Measurements from ENCODE around the gene POGZ.
"Not testable (repeated sequence)": the region's sequence is repeated elsewhere in the genome, so short reads cannot be mapped to it uniquely, and the experiment has no call there.

Gene POGZ

GRCh38 chr1:151416231-151416630, 43.1 kb downstream of the POGZ start:
- no peak for TF ChIP-seq ZNF274 (IDR thresholded peaks at IDR 0.05; ENCODE audit: low read depth, low read length)

GRCh38 chr1:151411884-151412283, 47.4 kb downstream of the POGZ start:
- no peak for TF ChIP-seq ZNF274 (IDR thresholded peaks at IDR 0.05; ENCODE audit: low read depth, low read length)
- H3K4me3 ChIP-seq (ENCODE audit: low read length): no peak overlapping the region

More at GRCh38 chr1:151416231-151416630, 43.1 kb downstream of the POGZ start:
- no peak overlapping the region for H3K4me3 ChIP-seq (ENCODE audit: low read length)

- no peak for TF ChIP-seq ZNF274 (IDR thresholded peaks at IDR 0.05; ENCODE audit: low read depth, low read length)
- no peak overlapping the region for H3K4me3 ChIP-seq (ENCODE audit: low read length)
These were observed 50.4 kb downstream of the POGZ start for GRCh38 chr1:151408891-151409290.

- TF ChIP-seq ZNF274 (IDR thresholded peaks at IDR 0.05; ENCODE audit: low read depth, low read length): no peak
- H3K4me3 ChIP-seq (ENCODE audit: low read length): no peak overlapping the region
These were observed 52.0 kb downstream of the POGZ start for GRCh38 chr1:151407304-151407703.

- no peak for TF ChIP-seq ZNF274 (IDR thresholded peaks at IDR 0.05; ENCODE audit: low read depth, low read length)
- H3K4me3 ChIP-seq (ENCODE audit: low read length): no peak overlapping the region
These were observed 53.1 kb downstream of the POGZ start for GRCh38 chr1:151406176-151406575.

GRCh38 chr1:151405187-151405951, 53.9 kb downstream of the POGZ start:
- no peak overlapping the region for H3K4me3 ChIP-seq (ENCODE audit: low read length)
- no peak for TF ChIP-seq ZNF274 (IDR thresholded peaks at IDR 0.05; ENCODE audit: low read depth, low read length)

GRCh38 chr1:151403612-151404011, 55.7 kb downstream of the POGZ start:
- no peak overlapping the region for H3K4me3 ChIP-seq (ENCODE audit: low read length)

GRCh38 chr1:151402764-151403163, 56.5 kb downstream of the POGZ start:
- no peak for TF ChIP-seq ZNF274 (IDR thresholded peaks at IDR 0.05; ENCODE audit: low read depth, low read length)
- H3K4me3 ChIP-seq (ENCODE audit: low read length): no peak overlapping the region

More at GRCh38 chr1:151403612-151404011, 55.7 kb downstream of the POGZ start:
- TF ChIP-seq ZNF274 (IDR thresholded peaks at IDR 0.05; ENCODE audit: low read depth, low read length): no peak

GRCh38 chr1:151401860-151402259, 57.4 kb downstream of the POGZ start:
- H3K4me3 ChIP-seq (ENCODE audit: low read length): no peak overlapping the region
- no peak for TF ChIP-seq ZNF274 (IDR thresholded peaks at IDR 0.05; ENCODE audit: low read depth, low read length)

- no peak overlapping the region for H3K4me3 ChIP-seq (ENCODE audit: low read length)
- TF ChIP-seq ZNF274 (IDR thresholded peaks at IDR 0.05; ENCODE audit: low read depth, low read length): no peak
These were observed 58.0 kb downstream of the POGZ start for GRCh38 chr1:151401125-151401788.

GRCh38 chr1:151399324-151400171, 59.7 kb downstream of the POGZ start, which contains the start of gene PSMB4:
TSS of gene PSMB4 (plus strand) at chr1:151399573. CDS start at chr1:151399588, 15 bp downstream.
- H3K4me3 ChIP-seq (ENCODE audit: low read length): peak within 1 kb of the TSS; percentile 87
- TF ChIP-seq ZNF274 (IDR thresholded peaks at IDR 0.05; ENCODE audit: low read depth, low read length): no peak

- H3K4me3 ChIP-seq (ENCODE audit: low read length): not testable (repeated sequence)
These were observed 63.0 kb downstream of the POGZ start for GRCh38 chr1:151396265-151396664.

- no peak overlapping the region for H3K4me3 ChIP-seq (ENCODE audit: low read length)
- TF ChIP-seq ZNF274 (IDR thresholded peaks at IDR 0.05; ENCODE audit: low read depth, low read length): no peak
These were observed 65.7 kb downstream of the POGZ start for GRCh38 chr1:151393583-151393982.

- TF ChIP-seq ZNF274 (IDR thresholded peaks at IDR 0.05; ENCODE audit: low read depth, low read length): no peak
- no peak overlapping the region for H3K4me3 ChIP-seq (ENCODE audit: low read length)
These were observed 68.2 kb downstream of the POGZ start for GRCh38 chr1:151391079-151391563.

GRCh38 chr1:151390221-151391078, 68.8 kb downstream of the POGZ start:
- H3K4me3 ChIP-seq (ENCODE audit: low read length): not testable (repeated sequence)

All from GM08714 (cell line).